ENCODE measurements around the gene FABP7.

The FABP7 gene

DNA sequence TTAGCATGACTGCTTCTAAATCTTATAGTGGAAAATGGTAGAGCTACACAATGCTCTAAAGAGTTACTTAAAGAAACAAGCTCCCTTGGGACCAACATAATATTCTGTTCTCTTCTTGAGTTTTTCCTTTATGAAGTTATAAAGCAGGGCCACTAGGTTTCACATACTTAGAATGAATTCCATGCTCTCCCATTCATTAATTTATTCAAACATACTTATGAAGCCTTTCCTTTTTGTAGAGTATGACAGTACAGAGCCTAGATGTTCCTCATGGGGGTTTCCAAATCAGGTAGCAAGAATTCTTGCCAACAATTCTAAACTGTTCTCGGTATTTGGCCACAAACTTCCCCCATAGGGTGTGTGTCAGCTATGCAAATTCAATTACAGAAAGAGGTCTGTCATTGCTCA, 20.6 kb upstream of the FABP7 start:
- no peak for DNase-seq

- no peak for DNase-seq
Observed at GRCh38 chr6:122760330-122760729, 19.2 kb upstream of the FABP7 start.

DNA sequence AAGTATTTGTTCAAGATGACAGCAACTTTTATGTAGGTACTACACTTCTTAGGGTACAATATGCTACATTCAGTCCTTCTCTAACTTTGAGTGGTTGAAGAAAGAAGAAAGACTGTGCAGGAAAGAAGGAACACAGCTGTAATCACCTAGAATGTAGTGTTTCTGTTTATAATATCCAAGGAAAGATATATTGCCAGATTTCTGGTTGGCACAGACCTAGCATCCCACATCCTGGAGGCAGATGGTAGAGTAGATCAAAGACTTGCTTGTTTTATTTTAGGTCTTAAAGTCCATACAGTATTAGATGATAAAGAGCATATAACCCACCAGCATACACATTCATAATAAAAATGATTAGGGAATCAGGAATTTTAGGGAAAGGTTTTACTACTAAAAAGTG, 13.3 kb upstream of the FABP7 start:
- no peak for DNase-seq

DNA sequence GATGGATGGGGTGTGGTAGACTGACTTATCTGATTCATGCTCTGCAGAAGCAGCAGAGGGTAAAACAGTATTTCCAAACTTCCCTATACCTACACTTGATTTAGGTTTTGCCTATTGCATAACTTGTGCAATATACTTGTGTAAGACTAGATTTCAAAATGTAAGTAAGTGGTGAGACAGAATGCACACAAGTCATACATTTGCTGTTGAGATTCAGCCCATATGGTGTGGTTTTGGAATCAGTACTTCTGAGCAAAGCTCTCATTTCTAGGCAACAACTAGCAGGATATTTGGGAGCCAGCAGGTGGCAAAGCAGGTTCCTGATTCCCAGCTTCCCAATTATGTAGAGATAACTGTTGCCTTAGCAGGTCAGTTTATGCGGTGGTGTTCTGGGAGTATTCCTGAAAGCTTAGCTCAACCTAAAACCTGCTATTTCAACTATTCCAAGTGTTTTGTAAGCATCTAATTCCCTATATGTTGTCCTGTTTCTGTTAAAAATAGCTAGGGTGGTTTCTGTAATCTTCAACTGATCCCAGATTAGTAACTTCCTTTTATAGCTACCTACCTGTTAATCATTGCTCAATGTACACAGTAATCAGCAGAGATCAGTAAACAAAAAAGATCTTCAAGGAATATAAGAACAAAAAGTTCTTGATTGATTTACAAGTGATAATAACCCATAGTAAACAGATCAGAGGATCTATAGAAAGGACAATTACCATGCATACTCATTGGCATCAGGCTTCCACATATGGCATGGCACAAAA, 8.5 kb upstream of the FABP7 start:
- DNase-seq, result no peak

DNA sequence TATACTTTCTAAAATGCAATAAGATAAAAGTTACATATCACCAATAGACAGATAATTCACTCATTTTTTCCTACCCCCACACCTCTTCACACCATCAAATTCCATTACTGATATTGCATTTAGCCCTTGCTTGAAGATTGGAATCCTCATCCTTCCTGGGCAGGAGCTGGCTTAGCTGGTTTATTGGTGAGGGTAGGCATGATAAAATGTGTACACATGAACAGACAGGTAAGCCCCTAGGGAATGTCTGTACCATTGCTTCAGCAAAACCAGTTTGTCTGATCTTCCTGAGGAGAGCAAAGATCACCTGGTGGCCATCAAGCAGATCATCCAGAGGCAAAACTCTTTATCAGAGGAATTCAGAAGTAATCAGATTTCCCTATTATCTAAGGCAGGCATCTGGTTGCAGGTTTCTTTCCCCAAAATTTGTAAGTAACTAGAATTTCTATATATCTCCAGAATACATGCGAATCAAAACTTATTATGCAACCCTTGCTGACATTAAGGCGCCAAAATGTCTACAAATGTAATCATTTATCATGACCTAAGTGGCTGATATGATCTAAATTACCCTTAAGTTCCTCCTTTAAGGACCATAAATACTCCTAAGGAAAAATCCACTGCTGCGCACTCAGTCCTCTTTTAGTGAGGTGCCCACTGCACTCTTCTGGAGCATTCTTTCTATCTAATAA, 6.6 kb upstream of the FABP7 start:
- DNase-seq, result no peak

GRCh38 chr6:122775975-122776374, 3.5 kb upstream of the FABP7 start:
- no peak for DNase-seq

- DNase-seq, result no peak
Observed at GRCh38 chr6:122778302-122778701, 1.2 kb upstream of the FABP7 start.

- DNase-seq, result no peak
Observed at GRCh38 chr6:122778985-122779661, 393 bp upstream of the FABP7 start.

GRCh38 chr6:122780114-122780513, 598 bp downstream of the FABP7 start:
- DNase-seq, result no peak

- DNase-seq, result no peak
Observed at GRCh38 chr6:122781716-122782115, 2.2 kb downstream of the FABP7 start.

DNA sequence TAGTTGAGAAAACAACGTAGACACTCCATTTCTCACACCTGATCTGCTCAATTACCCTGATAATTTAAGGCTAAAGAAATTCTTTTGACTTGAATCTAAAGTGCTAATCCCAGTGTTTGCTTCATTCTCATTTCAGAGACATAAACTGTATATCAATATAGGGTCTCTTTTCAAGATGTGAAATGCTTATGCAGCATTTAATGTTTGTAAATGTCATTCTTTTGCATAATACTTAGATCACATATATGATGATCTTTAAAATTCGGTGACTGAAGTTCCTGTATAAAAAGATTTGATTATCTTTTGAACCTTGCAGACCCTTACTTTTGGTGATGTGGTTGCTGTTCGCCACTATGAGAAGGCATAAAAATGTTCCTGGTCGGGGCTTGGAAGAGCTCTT, 3.9 kb downstream of the FABP7 start:
- no peak for DNase-seq

DNA sequence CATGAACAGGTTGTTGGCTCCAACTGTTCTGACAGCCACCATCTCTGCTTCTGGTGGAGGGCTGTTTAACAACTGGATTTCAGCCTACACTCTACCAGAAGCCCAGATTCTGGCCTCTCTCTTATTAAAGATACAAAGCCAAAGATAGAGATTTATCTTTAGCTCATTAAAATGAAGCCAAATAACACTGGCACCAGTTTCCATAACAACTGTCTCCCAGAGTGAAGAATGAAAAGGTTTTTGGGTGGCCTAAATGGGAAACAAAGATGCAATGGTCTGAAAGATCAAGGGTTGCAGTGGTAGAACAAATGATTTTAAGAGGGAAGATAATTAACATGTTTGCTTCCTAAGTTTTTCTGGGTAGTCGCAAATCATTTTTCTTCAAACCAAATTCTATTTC, 6.4 kb downstream of the FABP7 start:
- no peak for DNase-seq

DNA sequence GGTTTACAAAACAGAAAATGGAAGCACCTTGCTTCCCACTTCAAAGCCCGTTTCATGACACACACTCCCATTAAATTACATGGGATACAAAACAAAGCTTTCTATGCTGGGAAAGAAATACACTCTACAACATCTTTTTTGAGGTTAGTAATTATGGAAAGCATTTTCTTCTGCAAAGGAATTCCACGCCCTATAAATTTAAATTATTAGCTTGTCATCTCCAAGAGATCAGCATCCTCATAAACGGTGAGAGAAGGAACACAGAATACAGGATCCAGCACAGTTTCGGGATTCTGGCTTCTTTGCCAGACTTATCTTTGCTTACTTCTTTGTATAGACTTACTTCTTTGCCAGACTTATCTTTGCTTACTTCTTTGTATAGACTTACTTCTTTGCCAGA, 8.2 kb downstream of the FABP7 start:
- no peak for DNase-seq

- no peak for DNase-seq
Observed at GRCh38 chr6:122788208-122788607, 8.7 kb downstream of the FABP7 start.

- no peak for DNase-seq
Observed at GRCh38 chr6:122788663-122789181, 9.2 kb downstream of the FABP7 start.

GRCh38 chr6:122789182-122790027, 9.9 kb downstream of the FABP7 start, which contains the start of gene SMPDL3A:
TSS of gene SMPDL3A (plus strand) at chr6:122789258. CDS start at chr6:122789347, 89 bp downstream.
- DNase-seq, result peak; percentile 95

DNA sequence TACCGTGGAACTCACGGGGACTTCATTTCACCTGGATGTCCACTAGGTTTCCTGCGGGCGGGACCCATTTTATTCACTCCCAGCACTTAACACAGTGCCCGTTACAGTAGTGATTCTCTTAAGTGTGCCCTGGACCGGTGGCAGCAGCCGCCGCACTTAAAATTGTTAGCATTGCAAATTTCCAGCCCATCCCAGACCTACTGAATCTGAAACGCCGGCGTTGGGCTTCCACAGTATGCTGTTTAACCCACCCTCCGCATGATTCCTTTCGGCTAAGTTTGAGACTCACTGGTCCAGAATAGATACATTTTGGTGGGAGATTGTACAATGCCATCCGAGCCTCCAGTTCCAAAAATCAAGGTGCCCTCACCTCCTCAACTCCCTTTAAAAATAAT, 10.5 kb downstream of the FABP7 start:
- DNase-seq, result no peak

DNA sequence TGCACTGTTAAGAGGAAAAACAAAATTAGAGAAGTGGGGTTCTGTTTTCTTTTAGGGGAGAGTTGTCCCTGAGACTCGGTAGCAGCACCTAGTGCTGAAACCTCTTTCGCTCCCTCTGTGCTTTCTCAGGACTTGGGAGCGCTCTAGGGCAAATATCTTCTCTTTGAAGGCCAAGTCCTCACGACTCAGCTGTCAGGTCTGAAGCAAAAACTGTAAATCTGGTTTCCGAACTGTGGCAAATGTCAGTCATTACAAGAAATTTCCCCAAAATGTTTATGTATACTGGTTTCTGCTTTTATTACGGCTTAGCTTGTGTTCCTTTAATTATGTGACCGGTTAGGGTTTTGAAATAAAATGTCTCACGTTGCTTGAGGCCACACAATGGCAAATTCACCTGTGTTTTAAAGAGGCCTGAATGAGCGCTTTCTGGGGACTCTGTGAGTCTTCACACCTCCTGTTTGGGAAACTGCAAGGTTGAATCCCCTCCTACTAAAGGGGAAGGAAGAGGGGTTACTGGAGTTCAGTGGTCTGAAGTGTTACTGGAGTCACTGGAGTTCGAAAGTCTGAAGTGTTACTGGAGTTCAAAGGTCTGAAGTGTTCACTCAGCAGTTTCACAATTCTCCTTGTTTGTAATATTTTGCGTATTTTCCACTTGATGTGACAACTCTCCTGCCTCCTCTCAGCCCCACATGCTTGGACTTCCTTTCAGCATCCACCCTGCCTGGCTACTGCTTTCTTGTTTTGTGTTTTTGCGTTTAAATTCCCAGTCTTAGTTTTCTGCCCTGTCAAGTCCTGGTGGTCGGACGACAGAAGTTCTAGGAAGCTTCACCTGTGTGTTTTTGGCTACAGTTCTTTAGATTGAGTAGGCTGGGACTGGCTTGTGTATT, 11.2 kb downstream of the FABP7 start:
- DNase-seq, result peak; percentile 53

- no peak for DNase-seq
Observed at GRCh38 chr6:122791310-122791679, 11.8 kb downstream of the FABP7 start.

DNA sequence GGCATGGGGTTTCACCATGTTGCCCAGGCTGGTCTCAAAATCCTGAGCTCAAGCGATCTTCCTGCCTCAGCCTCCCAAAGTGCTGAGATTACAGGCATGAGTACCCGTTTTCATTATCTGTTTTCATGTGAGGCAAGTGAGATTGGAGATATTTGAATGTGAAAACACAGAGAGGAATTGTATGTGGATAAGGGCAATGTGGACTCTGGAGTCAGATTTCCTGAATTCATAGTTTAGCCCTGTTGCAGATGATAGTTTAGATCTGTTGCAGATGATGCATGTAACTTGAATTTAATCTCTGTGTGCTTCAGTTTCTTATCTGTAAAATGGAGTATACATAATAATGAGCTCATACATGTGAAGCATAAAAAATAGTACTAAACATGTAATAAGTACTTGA, 13.2 kb downstream of the FABP7 start:
- DNase-seq, result no peak

GRCh38 chr6:122797537-122797936, 18.0 kb downstream of the FABP7 start:
- DNase-seq, result no peak
